Liver (tissue), 3 donors: Measurements from ENCODE around the gene TIAM1.

Source experiments
- MAX ChIP-seq: IDR thresholded peaks from 2 replicates; pipeline ENCODE4 v1.6.1; 2016; ENCODE audit warnings: antibody characterized with exemption
- SP1 ChIP-seq: IDR thresholded peaks from 2 replicates; pipeline ENCODE4 v1.6.1; 2018; ENCODE audit warnings: antibody characterized with exemption, mild to moderate bottlenecking
- TF ChIP-seq, protein P1 (sequence below): fragments of 150-350 bp; IDR thresholded peaks from 2 replicates; pipeline ENCODE4 v1.5.1; 2017; ENCODE audit warnings: improper control_type of control experiment, low read depth, low read length; ENCODE audit not compliant: missing input control
- donor health status: healthy.
- donor health status: healthy.

GRCh38 chr21:31142600-31142999, 201.5 kb downstream of the TIAM1 start:
- TF ChIP-seq, protein P1, sequence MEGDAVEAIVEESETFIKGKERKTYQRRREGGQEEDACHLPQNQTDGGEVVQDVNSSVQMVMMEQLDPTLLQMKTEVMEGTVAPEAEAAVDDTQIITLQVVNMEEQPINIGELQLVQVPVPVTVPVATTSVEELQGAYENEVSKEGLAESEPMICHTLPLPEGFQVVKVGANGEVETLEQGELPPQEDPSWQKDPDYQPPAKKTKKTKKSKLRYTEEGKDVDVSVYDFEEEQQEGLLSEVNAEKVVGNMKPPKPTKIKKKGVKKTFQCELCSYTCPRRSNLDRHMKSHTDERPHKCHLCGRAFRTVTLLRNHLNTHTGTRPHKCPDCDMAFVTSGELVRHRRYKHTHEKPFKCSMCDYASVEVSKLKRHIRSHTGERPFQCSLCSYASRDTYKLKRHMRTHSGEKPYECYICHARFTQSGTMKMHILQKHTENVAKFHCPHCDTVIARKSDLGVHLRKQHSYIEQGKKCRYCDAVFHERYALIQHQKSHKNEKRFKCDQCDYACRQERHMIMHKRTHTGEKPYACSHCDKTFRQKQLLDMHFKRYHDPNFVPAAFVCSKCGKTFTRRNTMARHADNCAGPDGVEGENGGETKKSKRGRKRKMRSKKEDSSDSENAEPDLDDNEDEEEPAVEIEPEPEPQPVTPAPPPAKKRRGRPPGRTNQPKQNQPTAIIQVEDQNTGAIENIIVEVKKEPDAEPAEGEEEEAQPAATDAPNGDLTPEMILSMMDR = no peak
- TF ChIP-seq SP1 (no peak), MAX (no peak)
